ENCODE data around the gene C5orf34. TPM values are rescaled to one million over a fixed set of nuclear protein-coding genes. Genes with fewer than 3 reads are reported as not detected.

The C5orf34 gene
- total and polyA plus RNA-seq, 9 of the 15 experiments (the other 6 are each of a cell fraction or from before 2014, with no cell fraction given): 13.2 to 32.6 (median 20.7) TPM

DNA sequence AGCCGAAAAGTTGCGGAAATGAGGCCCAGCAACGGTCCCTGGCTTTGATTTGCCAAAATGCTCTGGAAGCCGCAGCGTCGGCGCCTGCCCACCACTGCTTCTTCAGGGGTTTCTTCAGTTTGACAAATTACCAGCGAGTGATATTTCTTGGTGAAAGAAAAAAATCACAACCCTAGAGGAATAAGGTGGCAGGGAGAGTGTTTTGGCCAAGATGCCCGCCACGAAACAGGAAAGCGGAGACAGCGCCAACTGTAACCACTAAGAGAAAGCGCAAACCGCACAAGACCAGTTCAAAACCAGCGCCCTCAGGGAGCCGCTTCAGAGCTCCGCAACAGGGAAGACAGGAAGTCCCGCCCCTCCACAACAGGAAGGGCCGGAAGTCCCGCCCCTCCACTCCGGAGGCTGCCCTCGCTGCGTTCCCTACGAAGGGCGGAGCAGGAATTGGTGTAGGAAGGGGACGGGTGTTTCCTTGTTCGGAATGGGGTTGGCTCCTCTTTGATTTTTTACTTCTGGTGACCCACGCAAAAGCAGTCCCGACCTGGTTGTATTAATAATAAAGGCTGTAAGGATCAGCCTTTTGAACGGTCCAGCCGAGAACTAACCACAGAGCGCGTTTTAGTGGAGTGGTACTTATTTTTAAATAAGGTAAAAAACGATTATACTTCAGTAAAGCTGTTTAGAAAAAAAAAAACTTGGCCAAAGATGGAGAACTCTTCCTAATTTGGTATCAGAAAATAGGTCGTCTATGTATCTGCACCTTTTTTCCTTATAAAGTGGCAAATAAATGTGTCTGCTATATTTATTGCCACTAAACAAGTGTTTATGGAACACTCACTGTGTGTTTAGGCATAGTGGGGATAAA is at the start of gene C5orf34 (continued):
- TF ChIP-seq BDP1 (IDR thresholded peaks at IDR 0.05; ENCODE audit: insufficient read depth, insufficient read length): no peak
- TF ChIP-seq DACH1 (IDR thresholded peaks at IDR 0.05; ENCODE audit: partially characterized antibody): no peak
- TF ChIP-seq, protein P1, sequence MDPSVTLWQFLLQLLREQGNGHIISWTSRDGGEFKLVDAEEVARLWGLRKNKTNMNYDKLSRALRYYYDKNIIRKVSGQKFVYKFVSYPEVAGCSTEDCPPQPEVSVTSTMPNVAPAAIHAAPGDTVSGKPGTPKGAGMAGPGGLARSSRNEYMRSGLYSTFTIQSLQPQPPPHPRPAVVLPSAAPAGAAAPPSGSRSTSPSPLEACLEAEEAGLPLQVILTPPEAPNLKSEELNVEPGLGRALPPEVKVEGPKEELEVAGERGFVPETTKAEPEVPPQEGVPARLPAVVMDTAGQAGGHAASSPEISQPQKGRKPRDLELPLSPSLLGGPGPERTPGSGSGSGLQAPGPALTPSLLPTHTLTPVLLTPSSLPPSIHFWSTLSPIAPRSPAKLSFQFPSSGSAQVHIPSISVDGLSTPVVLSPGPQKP (CRISPR knock-in tag; IDR thresholded peaks at IDR 0.05): no peak
- TF ChIP-seq SREBF1 (IDR thresholded peaks at IDR 0.05; ENCODE audit: borderline replicate concordance, low read depth, low read length): no peak
- TF ChIP-seq YY1 (IDR thresholded peaks at IDR 0.05; ENCODE audit: borderline replicate concordance in 1 of 3, control insufficient read depth in 1 of 3, extremely low read depth in 1 of 3, insufficient read depth in 3 of 3, insufficient read length in 1 of 3, insufficient replicate concordance in 2 of 3, low read depth in 1 of 3, low read length in 2 of 3): peak in 2 of 3 experiments; percentile 85 to 87
- no peak for TF ChIP-seq POLR3A (IDR thresholded peaks at IDR 0.05; ENCODE audit: borderline replicate concordance, extremely low read depth, insufficient read depth, insufficient read length)
- no peak for TF ChIP-seq SAFB2 (IDR thresholded peaks at IDR 0.05; ENCODE audit: borderline replicate concordance, low read depth, low read length, severe bottlenecking)
- no peak for TF ChIP-seq NEUROD1 (IDR thresholded peaks at IDR 0.05; ENCODE audit: borderline replicate concordance, low read depth, low read length, partially characterized antibody)
- no peak; the same call in 1 of the 2 replicates for TF ChIP-seq ZNF263 (CRISPR knock-in tag; IDR thresholded peaks at IDR 0.05; ENCODE audit: borderline replicate concordance)
- no peak for TF ChIP-seq ZFP30 (CRISPR knock-in tag; IDR thresholded peaks at IDR 0.05; ENCODE audit: borderline replicate concordance)
- no peak for TF ChIP-seq ZSCAN32 (CRISPR knock-in tag; IDR thresholded peaks at IDR 0.05)
- TF ChIP-seq, protein P2, sequence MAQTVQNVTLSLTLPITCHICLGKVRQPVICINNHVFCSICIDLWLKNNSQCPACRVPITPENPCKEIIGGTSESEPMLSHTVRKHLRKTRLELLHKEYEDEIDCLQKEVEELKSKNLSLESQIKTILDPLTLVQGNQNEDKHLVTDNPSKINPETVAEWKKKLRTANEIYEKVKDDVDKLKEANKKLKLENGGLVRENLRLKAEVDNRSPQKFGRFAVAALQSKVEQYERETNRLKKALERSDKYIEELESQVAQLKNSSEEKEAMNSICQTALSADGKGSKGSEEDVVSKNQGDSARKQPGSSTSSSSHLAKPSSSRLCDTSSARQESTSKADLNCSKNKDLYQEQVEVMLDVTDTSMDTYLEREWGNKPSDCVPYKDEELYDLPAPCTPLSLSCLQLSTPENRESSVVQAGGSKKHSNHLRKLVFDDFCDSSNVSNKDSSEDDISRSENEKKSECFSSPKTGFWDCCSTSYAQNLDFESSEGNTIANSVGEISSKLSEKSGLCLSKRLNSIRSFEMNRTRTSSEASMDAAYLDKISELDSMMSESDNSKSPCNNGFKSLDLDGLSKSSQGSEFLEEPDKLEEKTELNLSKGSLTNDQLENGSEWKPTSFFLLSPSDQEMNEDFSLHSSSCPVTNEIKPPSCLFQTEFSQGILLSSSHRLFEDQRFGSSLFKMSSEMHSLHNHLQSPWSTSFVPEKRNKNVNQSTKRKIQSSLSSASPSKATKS (CRISPR knock-in tag; IDR thresholded peaks at IDR 0.05): no peak
- no peak for TF ChIP-seq ZNF77 (CRISPR knock-in tag; IDR thresholded peaks at IDR 0.05)
- TF ChIP-seq, protein P3, sequence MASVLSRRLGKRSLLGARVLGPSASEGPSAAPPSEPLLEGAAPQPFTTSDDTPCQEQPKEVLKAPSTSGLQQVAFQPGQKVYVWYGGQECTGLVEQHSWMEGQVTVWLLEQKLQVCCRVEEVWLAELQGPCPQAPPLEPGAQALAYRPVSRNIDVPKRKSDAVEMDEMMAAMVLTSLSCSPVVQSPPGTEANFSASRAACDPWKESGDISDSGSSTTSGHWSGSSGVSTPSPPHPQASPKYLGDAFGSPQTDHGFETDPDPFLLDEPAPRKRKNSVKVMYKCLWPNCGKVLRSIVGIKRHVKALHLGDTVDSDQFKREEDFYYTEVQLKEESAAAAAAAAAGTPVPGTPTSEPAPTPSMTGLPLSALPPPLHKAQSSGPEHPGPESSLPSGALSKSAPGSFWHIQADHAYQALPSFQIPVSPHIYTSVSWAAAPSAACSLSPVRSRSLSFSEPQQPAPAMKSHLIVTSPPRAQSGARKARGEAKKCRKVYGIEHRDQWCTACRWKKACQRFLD (CRISPR knock-in tag; IDR thresholded peaks at IDR 0.05): peak; percentile 80
- TF ChIP-seq, protein P4, sequence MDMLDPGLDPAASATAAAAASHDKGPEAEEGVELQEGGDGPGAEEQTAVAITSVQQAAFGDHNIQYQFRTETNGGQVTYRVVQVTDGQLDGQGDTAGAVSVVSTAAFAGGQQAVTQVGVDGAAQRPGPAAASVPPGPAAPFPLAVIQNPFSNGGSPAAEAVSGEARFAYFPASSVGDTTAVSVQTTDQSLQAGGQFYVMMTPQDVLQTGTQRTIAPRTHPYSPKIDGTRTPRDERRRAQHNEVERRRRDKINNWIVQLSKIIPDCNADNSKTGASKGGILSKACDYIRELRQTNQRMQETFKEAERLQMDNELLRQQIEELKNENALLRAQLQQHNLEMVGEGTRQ (CRISPR knock-in tag; IDR thresholded peaks at IDR 0.05): no peak
- no peak for TF ChIP-seq FOXK1 (CRISPR knock-in tag; IDR thresholded peaks at IDR 0.05; ENCODE audit: borderline replicate concordance)
- TF ChIP-seq POLR2B (IDR thresholded peaks at IDR 0.05; ENCODE audit: low read depth, partially characterized antibody): peak; percentile 94
- TF ChIP-seq FOXJ3 (CRISPR knock-in tag; IDR thresholded peaks at IDR 0.05): no peak
- no peak for TF ChIP-seq SNRNP70 (optimal IDR thresholded peaks at IDR 0.05; ENCODE audit: low read depth, low read length)
- no peak for TF ChIP-seq NUFIP1 (IDR thresholded peaks at IDR 0.05; ENCODE audit: partially characterized antibody)
- no peak for TF ChIP-seq ZNF23 (CRISPR knock-in tag; IDR thresholded peaks at IDR 0.05)
- peak; percentile 83 for TF ChIP-seq PML (IDR thresholded peaks at IDR 0.05; ENCODE audit: low read length)

Data from K562 (cell line).